ENCODE measurements around the gene TLX2.
A peak's percentile ranks its signal among the peaks of the same experiment; 100 is the strongest.

Gene TLX2

DNA sequence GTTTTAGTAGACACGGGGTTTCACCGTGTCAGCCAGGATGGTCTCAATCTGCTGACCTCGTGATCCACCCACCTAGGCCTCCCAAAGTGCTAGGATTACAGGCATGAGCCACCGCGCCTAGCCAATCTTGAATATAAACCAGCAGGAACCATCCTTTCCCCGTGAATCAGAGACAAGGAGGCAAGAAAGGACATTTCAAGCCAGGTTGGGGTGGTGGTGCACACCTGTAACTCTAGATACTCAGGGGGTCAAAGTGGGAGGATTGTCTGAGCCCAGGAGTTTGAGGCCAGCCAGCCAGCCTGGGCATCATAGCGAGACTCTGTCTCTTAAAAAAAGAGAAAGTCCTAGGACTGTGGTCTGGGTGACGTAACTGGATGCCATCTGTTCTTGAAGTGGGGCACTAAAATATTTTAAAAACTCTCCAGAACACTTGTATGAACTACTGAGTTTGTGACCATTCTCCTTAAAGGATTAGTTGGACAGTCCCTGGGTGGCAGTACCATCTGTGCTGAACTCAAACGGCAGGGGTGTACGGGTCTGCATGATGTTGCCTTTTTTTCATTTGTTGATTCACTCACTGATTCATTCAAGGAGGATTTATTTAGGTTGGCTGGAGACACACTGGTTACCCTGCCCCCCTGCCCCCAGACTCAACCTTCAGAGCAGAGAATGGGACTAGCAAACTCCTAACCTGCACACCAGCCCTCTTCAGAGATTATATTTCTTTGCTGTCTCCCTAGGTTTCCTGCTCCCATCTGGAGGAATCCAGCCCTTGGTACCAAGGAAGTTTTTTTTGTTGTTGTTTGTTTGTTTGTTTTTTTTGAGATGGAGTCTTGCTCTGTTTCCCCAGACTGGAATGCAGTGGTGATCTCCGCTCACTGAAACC, 2.9 kb upstream of the TLX2 start:
- DNase-seq (ENCODE audit: low read depth, low spot score): no peak

DNA sequence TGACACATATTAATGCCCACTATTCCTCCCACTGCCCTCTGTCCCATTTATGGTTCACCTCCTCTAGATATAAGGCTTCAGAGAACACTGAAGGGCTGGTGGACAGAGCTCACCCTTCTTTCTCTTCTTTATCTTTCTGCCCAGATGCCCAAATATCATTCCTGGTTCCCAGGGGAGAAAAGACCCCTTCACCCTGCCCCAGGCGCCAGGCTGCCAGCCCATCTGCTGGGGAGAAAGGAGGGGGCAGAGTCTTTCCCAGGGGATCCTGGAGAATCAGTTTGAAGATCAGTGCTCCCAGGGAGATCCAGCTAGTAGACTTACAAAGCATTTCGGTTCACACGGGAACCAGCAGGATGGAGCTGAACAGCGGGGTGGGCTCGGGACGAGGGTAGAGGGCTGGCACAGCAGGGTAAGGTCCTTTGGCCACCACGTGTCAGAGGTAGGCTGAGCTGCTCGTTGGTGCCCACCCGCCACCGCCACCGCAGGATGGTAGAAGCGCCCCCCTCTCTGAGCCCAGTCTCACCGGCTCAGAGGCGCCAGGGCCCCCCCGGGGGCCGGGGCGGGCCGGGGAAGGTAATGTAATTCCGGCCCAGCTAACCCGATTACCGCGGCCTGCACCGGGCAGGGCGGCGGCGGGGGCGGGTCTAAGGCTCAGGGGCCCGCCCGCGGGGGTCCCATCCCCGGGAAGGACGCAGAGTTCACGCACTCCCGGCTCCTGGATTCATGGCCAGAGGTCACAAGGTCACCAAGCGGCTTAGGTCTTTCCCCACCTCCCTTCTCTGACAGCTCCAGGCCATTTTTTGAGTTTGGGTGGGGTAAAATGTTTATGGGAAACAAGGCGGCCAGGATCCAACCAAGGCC, 1.3 kb upstream of the TLX2 start:
- no peak for DNase-seq (ENCODE audit: low read depth, low spot score)

DNA sequence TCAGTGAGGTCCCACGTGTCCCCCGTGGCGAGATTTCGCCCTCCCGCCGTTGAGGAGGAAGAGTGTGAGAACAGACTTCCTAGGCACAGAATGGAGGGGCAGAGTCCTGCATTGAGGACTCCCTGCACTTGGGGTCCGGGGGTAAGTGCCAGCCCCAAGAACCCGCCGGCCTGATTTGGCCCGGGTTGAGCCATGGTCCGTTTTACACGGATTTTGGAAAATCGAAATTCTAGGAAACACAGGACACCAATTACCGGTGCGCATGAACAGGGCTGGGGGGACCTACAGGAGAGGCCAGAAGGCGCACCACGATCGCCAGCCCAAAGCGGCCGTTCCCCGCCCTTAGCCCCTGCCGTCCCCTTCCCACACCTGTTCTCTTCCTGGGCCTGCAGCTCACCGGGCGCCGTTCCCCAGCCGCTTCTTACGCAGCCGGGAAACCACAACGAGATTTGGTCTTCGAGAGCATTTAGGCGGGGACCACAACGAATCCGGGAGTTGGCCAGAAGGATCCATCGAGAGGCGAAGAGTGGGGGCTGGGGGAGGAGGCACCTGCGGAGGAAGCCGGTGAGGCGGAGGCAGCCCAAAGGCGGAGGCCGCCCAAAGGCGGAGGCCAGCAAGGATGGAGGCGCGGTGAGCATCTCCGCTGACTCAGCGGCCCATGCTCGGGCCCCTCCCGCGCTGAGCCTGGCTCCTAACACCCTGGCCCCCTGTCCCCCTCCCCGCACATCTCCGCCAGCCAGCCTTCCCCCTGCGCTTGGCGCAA, 464 bp upstream of the TLX2 start:
- no peak for DNase-seq (ENCODE audit: low read depth, low spot score)

DNA sequence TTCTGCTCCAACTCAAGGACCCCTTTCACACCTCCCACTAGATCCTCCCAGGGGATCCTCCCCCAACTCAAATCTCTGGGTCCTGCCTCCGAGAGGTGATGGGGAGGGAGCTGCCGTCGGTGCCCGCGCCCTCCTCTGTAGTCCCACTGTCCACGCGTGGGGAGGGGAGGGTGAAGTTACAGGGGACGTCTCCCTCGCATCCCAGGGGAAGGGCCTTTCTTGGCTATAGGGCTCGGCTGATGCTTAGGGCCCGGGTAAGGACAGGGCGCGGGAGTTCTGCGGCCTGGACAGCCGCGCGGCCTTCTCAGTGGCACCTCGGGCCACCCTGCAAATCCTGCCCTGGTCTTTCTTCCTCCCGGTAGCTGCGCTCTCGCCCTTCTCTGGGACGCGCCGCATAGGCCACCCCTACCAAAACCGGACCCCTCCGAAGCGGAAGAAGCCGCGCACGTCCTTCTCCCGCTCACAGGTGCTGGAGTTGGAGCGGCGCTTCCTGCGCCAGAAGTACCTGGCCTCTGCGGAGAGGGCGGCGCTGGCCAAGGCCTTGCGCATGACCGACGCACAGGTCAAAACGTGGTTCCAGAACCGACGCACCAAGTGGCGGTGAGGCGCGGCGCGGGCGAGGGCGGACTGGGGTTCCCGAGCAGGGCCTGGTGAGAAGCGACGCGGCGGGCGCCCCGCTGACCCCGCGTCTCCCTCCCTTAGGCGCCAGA, 1.2 kb downstream of the TLX2 start:
- DNase-seq (ENCODE audit: low read depth, low spot score): no peak

DNA sequence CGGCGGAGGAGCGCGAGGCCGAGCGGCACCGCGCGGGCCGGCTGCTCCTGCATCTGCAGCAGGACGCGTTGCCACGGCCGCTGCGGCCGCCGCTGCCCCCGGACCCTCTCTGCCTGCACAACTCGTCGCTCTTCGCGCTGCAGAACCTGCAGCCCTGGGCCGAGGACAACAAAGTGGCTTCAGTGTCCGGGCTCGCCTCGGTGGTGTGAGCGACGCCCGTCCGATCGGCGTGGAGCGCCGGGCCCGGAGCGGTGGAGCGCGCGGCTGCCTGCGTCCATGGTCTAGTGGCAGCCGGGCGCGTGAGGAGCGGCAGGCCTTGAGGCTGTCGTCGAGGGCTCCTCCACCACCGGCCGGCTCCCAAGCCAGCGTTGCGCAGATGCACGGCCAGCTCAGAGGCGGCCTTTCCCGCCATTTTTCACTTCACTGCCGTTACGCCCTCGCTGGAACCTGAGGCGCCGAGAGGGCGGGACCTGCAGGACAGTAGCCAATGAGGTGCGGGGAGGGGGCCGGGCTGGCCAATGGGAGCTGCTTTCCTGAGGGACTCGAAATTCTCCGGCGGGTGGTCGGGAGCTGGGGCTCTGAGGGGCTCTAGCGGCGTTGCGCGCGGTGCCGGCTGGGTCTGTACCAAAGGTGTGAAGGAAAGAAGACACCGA, 1.9 kb downstream of the TLX2 start:
- no peak for DNase-seq (ENCODE audit: low read depth, low spot score)

- no peak for DNase-seq (ENCODE audit: low read depth, low spot score)
Observed at GRCh38 chr2:74516650-74517049, 2.4 kb downstream of the TLX2 start.

DNA sequence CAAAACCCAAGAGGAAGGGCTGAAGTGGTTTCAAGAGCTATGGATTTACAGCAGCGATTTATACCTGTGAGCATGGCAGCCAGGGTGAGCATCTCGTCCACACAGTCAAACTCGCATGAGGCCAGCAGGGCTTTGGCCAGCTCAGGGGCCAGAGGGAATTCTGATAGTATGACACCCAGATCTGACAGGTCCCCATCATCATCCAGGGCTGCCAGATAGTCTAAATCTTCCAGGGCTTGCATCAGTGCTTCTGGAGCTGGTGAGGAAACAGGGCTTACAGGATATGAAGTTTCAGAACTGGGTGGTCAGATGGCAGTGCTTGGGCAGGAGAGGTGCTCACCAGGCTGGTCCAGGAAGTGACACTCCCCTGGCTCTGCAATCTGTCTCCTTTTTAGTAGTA, 8.3 kb downstream of the TLX2 start:
- no peak for DNase-seq (ENCODE audit: low read depth, low spot score)

GRCh38 chr2:74524005-74524404, 9.8 kb downstream of the TLX2 start:
- no peak for DNase-seq (ENCODE audit: low read depth, low spot score)

DNA sequence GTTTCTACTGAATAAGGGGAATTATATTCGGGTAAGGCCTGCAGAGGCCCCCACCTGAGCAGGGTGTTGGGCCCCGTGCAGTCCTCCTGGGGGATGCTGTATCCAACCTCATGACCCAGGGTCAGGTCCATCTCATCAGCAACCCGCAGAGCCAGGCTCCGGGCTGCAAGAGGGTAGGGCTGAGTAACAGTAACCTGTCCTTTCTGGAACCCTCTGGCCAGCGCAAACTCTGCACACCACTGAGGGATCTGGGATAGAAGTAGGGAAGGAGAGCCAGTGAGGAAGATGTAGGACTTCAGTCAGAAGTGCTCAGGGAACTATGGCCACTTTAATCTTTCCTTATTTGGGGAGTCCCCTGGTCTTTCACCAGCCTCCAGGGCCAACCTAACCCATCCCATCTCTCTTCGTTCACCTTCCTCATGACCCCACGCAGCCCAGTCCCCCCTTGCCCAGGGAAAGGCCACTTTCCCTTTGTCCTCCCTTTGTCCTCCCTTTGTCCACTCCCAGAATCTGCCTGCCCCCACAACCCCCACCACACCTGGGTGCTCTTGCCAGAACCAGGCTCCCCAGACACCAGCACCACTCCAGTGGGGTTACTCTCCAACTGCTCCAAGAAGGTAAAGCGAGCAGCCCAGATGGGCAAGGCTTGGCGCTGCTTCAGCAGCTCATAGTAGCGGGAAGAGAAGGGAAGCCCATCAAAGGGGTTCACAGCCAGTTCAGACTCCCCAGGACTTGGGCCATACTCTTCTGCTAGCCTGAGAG, 10.9 kb downstream of the TLX2 start:
- no peak for DNase-seq (ENCODE audit: low read depth, low spot score)

- DNase-seq (ENCODE audit: low read depth, low spot score): no peak
Observed at GRCh38 chr2:74525717-74526648, 11.7 kb downstream of the TLX2 start, which contains the start of gene DQX1. Gene DQX1 (minus strand): TSS chr2:74526231. CDS start chr2:74525729, 502 bp downstream.

DNA sequence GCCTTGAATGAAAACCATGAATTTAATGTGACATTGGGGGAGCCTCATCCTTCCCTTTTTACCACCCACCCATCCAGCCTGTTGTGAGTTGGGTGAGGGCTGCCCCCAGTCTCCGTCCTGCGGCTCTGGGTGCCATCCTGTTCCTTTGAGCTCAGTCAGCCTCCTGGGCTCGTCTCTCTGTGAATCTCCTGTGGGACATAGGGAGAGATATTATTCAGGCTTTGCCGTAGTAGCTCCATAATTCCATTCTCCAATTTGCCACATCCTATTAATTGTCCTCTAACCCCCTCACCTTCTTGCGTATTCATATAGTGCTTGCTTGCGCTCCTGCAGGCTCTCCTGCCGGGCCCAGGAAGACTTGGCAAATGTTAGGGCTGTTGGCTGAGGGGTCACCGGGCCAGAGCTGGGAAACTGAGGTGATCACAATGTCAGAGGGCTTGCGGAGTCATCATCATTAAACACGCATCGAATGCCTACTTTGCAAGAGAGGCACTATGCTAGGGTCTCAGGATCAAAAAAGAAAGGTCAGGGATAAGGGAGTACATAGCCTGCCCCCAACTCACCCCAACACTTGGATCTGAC, 12.5 kb downstream of the TLX2 start:
- no peak for DNase-seq (ENCODE audit: low read depth, low spot score)

DNA sequence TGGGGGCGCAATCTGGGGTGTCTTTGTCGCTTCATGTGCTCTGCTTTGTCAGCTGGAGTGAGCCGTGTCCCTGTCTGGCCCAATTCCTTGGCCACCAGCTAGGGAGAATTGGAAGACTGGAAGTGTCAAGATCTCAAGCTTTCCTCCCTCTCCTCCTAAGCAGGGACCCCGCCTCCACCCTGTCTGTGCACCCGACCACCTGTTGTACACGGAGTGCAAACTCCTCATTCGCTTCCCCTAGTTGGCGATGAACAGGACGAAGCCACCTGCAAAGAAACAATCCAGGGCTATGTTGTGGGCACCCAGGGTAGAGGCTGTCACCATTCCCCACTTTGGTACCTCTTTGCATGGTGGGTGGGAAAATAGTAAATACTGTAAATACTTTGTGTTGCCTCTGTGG, 13.5 kb downstream of the TLX2 start:
- DNase-seq (ENCODE audit: low read depth, low spot score): no peak

- DNase-seq (ENCODE audit: low read depth, low spot score): no peak
Observed at GRCh38 chr2:74528600-74529356, 14.5 kb downstream of the TLX2 start.

DNA sequence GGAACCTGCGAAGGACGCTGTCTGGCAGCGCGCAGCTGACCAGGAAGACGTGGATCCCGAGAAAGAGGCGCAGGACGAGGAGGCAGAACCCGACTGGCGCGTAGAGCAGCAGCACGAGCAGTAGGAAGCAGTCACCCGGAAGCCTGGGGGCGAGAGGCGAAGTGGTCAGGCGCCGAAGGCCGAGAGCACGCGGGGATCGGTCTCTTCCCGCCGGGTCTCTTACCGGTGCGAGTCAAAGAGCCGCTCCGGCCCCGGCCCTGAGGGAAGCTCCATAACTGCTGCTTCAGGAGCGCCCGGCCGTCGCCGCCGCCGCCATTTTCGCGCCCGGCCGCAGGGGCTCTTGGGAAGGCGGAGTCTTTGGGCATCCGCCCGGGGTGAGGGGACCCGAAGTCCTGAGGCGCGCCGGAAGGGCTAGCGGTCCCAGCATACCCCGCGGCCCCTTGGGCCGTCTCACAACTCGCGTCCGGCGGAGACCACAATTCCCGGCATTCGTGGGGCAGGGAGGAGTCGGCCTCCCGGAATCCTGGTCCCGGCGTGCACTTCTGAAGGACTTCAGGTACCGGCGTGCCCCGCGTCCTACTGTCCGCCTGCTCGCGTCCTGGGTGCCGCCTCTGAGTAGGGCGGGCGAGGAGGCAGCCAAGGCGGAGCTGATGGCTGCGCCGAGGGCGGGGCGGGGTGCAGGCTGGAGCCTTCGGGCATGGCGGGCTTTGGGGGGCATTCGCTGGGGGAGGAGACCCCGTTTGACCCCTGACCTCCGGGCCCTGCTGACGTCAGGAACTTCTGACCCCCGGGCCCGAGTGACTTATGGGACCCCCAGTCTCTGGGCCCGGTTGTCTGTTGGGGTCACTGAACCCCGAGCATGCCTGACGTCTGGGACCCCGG, 15.3 kb downstream of the TLX2 start, which contains the start of the genes AUP1 and HTRA2:
TSS of gene AUP1 (minus strand) at position 350 of the 882 bp plus-strand sequence. CDS start at position 273, 77 bp downstream.
TSS of gene HTRA2 (plus strand) at position 577 of the 882 bp plus-strand sequence. CDS start at position 651, 74 bp downstream.
- peak; percentile 76 for DNase-seq (ENCODE audit: low read depth, low spot score)

GRCh38 chr2:74530239-74531187, 16.3 kb downstream of the TLX2 start:
- no peak for DNase-seq (ENCODE audit: low read depth, low spot score)

Data from activated CD4-positive, CD25-positive, alpha-beta regulatory T cell treated with anti-CD3 and anti-CD28 coated beads, Interleukin-2, amount 50 U/mL, for 16 hours (primary cell).